Glomerular visceral epithelial cell (primary cell): ENCODE results near the gene AATK.

Source experiments
- DNase-seq: peaks from one replicate; pipeline ENCODE4 v3.0.0-alpha.2; 2016; ENCODE audit errors: extremely low spot score

The AATK gene

GRCh38 chr17:81071761-81072741 lies 94.0 kb downstream of the AATK start:
- DNase-seq: peak; percentile 51

GRCh38 chr17:81070541-81071246 lies 95.3 kb downstream of the AATK start:
- no peak for DNase-seq

GRCh38 chr17:81069135-81069645 lies 96.8 kb downstream of the AATK start:
- DNase-seq: no peak

- no peak for DNase-seq
Observed at GRCh38 chr17:81068411-81069134, 97.4 kb downstream of the AATK start.

GRCh38 chr17:81067391-81067811 lies 98.6 kb downstream of the AATK start:
- no peak for DNase-seq
